ENCODE measurements around the gene ITIH5. TPM values are rescaled to one million over a fixed set of nuclear protein-coding genes. Genes with fewer than 3 reads are reported as not detected.

ITIH5 gene
- total and polyA plus RNA-seq, 9 of the 15 experiments (the other 6 are each of a cell fraction or from before 2014, with no cell fraction given) = 0.52 to 4.5 (median 2.6) TPM

- Histone ChIP-seq H3K4me1 (replicated peaks in 1 of 2; ENCODE audit: control insufficient read depth in 2 of 2, insufficient read depth in 2 of 2, low read length in 2 of 2) (no peaks in the 10 kb centered on the region), H3K4me3 (no peak overlapping the region), H3K9me3 (replicated peaks; ENCODE audit: control insufficient read depth, insufficient read depth, low read depth, low read length) (no peaks in the 10 kb centered on the region), H3K36me3 (ENCODE audit: control insufficient read depth, insufficient read depth, low read length) (no peaks in the 10 kb centered on the region), H3K9me1 (ENCODE audit: control insufficient read depth, insufficient read depth, low read length) (no peaks in the 10 kb centered on the region), H3K4me2 (ENCODE audit: insufficient read depth, low read length) (no peak overlapping the region), H3K27ac (ENCODE audit: extremely low read depth, low read depth, low read length) (no peak overlapping the region), H4K20me1 (replicated peaks; ENCODE audit: control insufficient read depth, insufficient read depth, low read length) (no peaks in the 10 kb centered on the region), H3K9ac (ENCODE audit: insufficient read depth in 1 of 2, low read depth in 2 of 2, low read length in 2 of 2) (no peak overlapping the region), H3K27me3 (ENCODE audit: control insufficient read depth in 2 of 2, insufficient read depth in 2 of 2, low read length in 2 of 2) (peaks cover 17 to 18% of the 10 kb centered on the region in 2 experiments; a peak in 4 of 5 replicates), H2AFZ (ENCODE audit: low read depth, low read length) (no peak overlapping the region), H3K79me2 (ENCODE audit: control insufficient read depth, insufficient read depth, low read length) (no peaks in the 10 kb centered on the region)
- DNase-seq (ENCODE audit: extremely low read depth in 1 of 4, low spot score in 3 of 4) (no peak), FAIRE-seq (no peak), ATAC-seq (no peak)
- TF ChIP-seq MBD1 (CRISPR knock-in tag; IDR thresholded peaks at IDR 0.05) (no peak), ZKSCAN1 (IDR thresholded peaks at IDR 0.05; ENCODE audit: low read depth, low read length) (no peak), JUND (IDR thresholded peaks at IDR 0.05; ENCODE audit: borderline replicate concordance, low read depth, low read length) (no peak), JUND (tag; IDR thresholded peaks at IDR 0.05; ENCODE audit: borderline replicate concordance, low read depth, low read length) (no peak)
- no TSS peak for BruUV-seq (replicated peaks)
- ChIA-PET POLR2A (interaction anchor here (0.6 kb wide), 1 partner anchor 59 kb away, joined by 3 read pairs; no protein-coding TSS in a partner anchor), CTCF (ENCODE audit: low intra/inter-chr PET ratio) (no interaction called here)
- intact Hi-C loops (cut with micrococcal nuclease) (no loop called here), in situ Hi-C loops (cut with MboI) (no loop called here)
- 4% methylated on average over 4 of the region's 4 CpGs for WGBS (ENCODE audit: insufficient coverage, low coverage, missing lambda C conversion rate)
Observed at GRCh38 chr10:7706534-7707073, 39.8 kb upstream of the ITIH5 start.
